ENCODE measurements around the gene TCERG1.
"Not testable (repeated sequence)": the region's sequence is repeated elsewhere in the genome, so short reads cannot be mapped to it uniquely, and the experiment has no call there.

The TCERG1 gene

GRCh38 chr5:146544232-146544631 lies 97.1 kb downstream of the TCERG1 start:
- H3K4me3 ChIP-seq (ENCODE audit: control insufficient read depth, low read depth, low read length): no peak overlapping the region
- TF ChIP-seq, protein P1, sequence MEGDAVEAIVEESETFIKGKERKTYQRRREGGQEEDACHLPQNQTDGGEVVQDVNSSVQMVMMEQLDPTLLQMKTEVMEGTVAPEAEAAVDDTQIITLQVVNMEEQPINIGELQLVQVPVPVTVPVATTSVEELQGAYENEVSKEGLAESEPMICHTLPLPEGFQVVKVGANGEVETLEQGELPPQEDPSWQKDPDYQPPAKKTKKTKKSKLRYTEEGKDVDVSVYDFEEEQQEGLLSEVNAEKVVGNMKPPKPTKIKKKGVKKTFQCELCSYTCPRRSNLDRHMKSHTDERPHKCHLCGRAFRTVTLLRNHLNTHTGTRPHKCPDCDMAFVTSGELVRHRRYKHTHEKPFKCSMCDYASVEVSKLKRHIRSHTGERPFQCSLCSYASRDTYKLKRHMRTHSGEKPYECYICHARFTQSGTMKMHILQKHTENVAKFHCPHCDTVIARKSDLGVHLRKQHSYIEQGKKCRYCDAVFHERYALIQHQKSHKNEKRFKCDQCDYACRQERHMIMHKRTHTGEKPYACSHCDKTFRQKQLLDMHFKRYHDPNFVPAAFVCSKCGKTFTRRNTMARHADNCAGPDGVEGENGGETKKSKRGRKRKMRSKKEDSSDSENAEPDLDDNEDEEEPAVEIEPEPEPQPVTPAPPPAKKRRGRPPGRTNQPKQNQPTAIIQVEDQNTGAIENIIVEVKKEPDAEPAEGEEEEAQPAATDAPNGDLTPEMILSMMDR (conservative IDR thresholded peaks at IDR 0.05; ENCODE audit: control insufficient read depth, insufficient read depth, low read depth, low read length): no peak
- DNase-seq (ENCODE audit: low read depth): no peak

DNA sequence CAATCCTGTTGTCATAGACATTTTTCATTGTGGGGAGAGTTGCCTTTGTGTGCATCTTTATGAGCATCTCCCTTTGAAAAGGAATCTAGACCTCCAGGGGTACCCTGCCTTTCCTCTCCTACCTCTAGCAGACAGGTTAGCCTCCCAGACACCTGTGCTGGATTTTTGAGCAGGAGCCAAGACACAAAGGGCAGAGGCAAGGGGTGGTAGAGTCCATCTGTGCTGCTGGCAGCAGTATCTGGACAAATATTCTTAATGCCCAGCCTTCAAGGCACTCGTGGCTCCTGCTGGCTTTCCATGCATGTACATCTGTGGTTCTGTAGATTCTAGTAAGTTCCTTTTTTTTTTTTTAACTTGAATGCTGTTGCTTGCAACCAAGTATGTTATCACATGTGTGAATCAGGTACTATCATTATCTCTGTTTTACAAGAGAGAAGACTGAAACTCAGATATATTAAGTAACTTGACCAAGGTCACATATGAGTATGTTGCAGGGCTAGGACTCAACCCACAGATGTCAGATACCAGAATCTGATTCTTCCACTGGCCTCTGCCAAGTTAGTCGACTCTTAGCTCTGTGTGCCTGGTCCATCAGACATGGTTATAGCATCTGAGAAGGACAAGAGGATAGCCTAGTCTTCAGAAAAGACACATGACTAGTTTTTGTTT lies 101.8 kb downstream of the TCERG1 start:
- TF ChIP-seq, protein P1 (conservative IDR thresholded peaks at IDR 0.05; ENCODE audit: control insufficient read depth, insufficient read depth, low read depth, low read length): no peak
- no peak for DNase-seq (ENCODE audit: low read depth)
- H3K4me3 ChIP-seq (ENCODE audit: control insufficient read depth, low read depth, low read length): no peak overlapping the region

- no peak overlapping the region for H3K4me3 ChIP-seq (ENCODE audit: control insufficient read depth, low read depth, low read length)
- TF ChIP-seq, protein P1 (conservative IDR thresholded peaks at IDR 0.05; ENCODE audit: control insufficient read depth, insufficient read depth, low read depth, low read length): no peak
- DNase-seq (ENCODE audit: low read depth): no peak
Observed at GRCh38 chr5:146549615-146550014, 102.5 kb downstream of the TCERG1 start.

GRCh38 chr5:146553446-146553845 lies 106.3 kb downstream of the TCERG1 start:
- TF ChIP-seq, protein P1 (conservative IDR thresholded peaks at IDR 0.05; ENCODE audit: control insufficient read depth, insufficient read depth, low read depth, low read length): no peak
- no peak for DNase-seq (ENCODE audit: low read depth)
- no peak overlapping the region for H3K4me3 ChIP-seq (ENCODE audit: control insufficient read depth, low read depth, low read length)

GRCh38 chr5:146556884-146557283 lies 109.8 kb downstream of the TCERG1 start:
- H3K4me3 ChIP-seq (ENCODE audit: control insufficient read depth, low read depth, low read length); DNase-seq (ENCODE audit: low read depth): not testable (repeated sequence)

DNA sequence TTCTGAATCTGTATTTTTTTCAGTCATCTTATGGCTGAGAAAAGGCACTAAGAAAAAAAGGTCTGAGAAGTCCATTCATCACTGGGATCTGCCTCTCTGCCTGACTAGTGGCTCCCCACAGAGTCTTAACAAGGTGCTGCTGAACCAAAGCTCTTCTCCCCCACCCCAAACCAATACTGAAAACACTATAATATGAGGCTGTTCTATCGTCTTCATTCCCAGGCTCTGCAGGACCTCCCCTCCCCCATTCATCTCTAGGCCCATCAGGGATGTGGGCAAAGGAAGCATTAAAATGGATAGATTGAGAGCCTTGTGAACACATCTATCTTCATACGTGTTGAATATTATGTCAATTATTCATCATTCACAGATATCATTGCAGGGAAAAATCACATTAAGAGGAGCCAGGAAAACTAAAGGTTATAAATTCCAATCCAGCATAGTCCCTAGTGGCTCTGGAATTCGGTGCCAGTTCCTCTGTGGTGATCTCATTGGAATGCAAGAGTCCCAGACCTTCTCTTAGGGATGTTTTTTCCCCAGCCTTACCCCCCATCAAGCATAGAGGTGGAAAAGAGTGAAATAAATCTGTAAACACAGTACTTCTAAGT lies 113.2 kb downstream of the TCERG1 start:
- TF ChIP-seq, protein P1 (conservative IDR thresholded peaks at IDR 0.05; ENCODE audit: control insufficient read depth, insufficient read depth, low read depth, low read length): no peak
- no peak overlapping the region for H3K4me3 ChIP-seq (ENCODE audit: control insufficient read depth, low read depth, low read length)
- peak; percentile 16 for DNase-seq (ENCODE audit: low read depth)
